Smooth muscle cell (in vitro differentiated cells): ENCODE data around the gene USP48. TPM values are rescaled to one million over a fixed set of nuclear protein-coding genes. Genes with fewer than 3 reads are reported as not detected.

Experiments
- DNase-seq: peaks from one replicate; lab custom pipeline; 2025; ENCODE audit not compliant: unreplicated experiment; lab: John Stamatoyannopoulos, UW
- H2AFZ ChIP-seq: fragments of 200-600 bp; sonication (generic); 2 replicates; pipeline ENCODE4 v1.6.0; 2016; ENCODE audit warnings: antibody characterized with exemption, low read depth, mild to moderate bottlenecking
- H3F3A ChIP-seq: fragments of 200-600 bp; sonication (generic); 2 replicates; pipeline ENCODE4 v1.6.0; 2017; ENCODE audit warnings: antibody characterized with exemption, low read depth
- H3K27ac ChIP-seq: fragments of 200-600 bp; sonication (generic); 2 replicates; pipeline ENCODE4 v1.5.1; 2016; ENCODE audit warnings: low read depth, mild to moderate bottlenecking
- H3K27me3 ChIP-seq: fragments of 200-600 bp; sonication (generic); 2 replicates; pipeline ENCODE4 v1.6.1; 2016; ENCODE audit warnings: low read depth, mild to moderate bottlenecking
- H3K36me3 ChIP-seq: fragments of 200-600 bp; sonication (generic); 2 replicates; pipeline ENCODE4 v1.5.1; 2016; ENCODE audit warnings: low read depth
- H3K4me1 ChIP-seq: fragments of 200-600 bp; sonication (generic); 2 replicates; pipeline ENCODE4 v1.5.1; 2016; ENCODE audit warnings: low read depth
- H3K4me2 ChIP-seq: fragments of 200-600 bp; sonication (generic); 2 replicates; pipeline ENCODE4 v1.6.0; 2016; ENCODE audit warnings: mild to moderate bottlenecking
- H3K4me3 ChIP-seq: fragments of 200-600 bp; sonication (generic); 2 replicates; pipeline ENCODE4 v1.5.1; 2016; ENCODE audit warnings: mild to moderate bottlenecking
- H3K79me2 ChIP-seq: fragments of 200-600 bp; sonication (generic); 2 replicates; pipeline ENCODE4 v1.6.0; 2016; ENCODE audit warnings: low read depth, mild to moderate bottlenecking
- H3K9ac ChIP-seq: fragments of 200-600 bp; sonication (generic); 2 replicates; pipeline ENCODE4 v1.6.0; 2016; ENCODE audit warnings: low read depth
- H3K9me3 ChIP-seq: fragments of 200-600 bp; sonication (generic); replicated peaks from 2 replicates; pipeline ENCODE4 v1.5.1; 2016; ENCODE audit warnings: low read depth
- H4K20me1 ChIP-seq: fragments of 200-600 bp; sonication (generic); 2 replicates; pipeline ENCODE4 v1.6.0; 2016; ENCODE audit warnings: low read depth
- WGBS: methylation state at CpG from one replicate; pipeline ENCODE4 v1.1.7; 2016; ENCODE audit warnings: low lambda C conversion rate; 5-methylcytosine and 5-hydroxymethylcytosine counted together
- polyA plus RNA-seq: library from polyadenylated mRNA; unstranded; fragments of >200 nt; fragmentation: Nextera tagmentation; extraction: Ambion mirVana; gene quantifications from 2 replicates; pipeline ENCODE4 v1.2.1, GENCODE V29; 2016
- total RNA-seq: library from RNA; depleted of rRNA; stranded (reverse); fragments of >200 nt; gene quantifications from 2 replicates; pipeline ENCODE4 v1.2.3, GENCODE V29; 2014
- TF ChIP-seq, protein P1 (sequence below): fragments of 200-600 bp; sonication (generic); IDR thresholded peaks from 2 replicates; pipeline ENCODE4 v1.5.1; 2017; ENCODE audit warnings: borderline replicate concordance, mild to moderate bottlenecking, antibody characterized with exemption; ENCODE audit not compliant: insufficient read depth, poor library complexity, severe bottlenecking

Gene USP48
- total and polyA plus RNA-seq, 2 experiments from 2014 or later, result 34.5 to 76.0 TPM

DNA sequence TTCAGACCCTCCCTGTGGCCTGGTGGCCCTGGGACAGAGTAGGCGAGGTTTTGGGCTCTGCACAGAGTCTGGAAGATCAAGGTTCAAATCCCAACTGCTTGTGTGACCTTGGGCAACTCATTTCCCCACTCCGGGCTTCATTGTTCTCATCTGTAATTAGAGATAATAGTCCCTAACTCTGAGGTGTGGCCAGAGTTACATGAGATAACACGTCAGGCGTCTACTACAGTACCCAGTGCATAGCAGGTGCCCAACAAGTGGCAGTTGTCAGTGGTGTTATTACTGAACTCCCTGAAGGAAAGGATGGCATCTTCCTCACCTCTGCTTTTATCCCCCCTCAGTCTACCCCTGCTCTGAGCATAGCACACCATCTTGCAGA, 134.6 kb downstream of the USP48 start:
- no peaks in the 10 kb centered on the region for H3K4me1 ChIP-seq
- TF ChIP-seq, protein P1, sequence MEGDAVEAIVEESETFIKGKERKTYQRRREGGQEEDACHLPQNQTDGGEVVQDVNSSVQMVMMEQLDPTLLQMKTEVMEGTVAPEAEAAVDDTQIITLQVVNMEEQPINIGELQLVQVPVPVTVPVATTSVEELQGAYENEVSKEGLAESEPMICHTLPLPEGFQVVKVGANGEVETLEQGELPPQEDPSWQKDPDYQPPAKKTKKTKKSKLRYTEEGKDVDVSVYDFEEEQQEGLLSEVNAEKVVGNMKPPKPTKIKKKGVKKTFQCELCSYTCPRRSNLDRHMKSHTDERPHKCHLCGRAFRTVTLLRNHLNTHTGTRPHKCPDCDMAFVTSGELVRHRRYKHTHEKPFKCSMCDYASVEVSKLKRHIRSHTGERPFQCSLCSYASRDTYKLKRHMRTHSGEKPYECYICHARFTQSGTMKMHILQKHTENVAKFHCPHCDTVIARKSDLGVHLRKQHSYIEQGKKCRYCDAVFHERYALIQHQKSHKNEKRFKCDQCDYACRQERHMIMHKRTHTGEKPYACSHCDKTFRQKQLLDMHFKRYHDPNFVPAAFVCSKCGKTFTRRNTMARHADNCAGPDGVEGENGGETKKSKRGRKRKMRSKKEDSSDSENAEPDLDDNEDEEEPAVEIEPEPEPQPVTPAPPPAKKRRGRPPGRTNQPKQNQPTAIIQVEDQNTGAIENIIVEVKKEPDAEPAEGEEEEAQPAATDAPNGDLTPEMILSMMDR, result no peak
- 61% methylated on average over 4 of the region's 4 CpGs for WGBS
- H4K20me1 ChIP-seq, result no peaks in the 10 kb centered on the region
- no peaks in the 10 kb centered on the region for H3K36me3 ChIP-seq
- H3K27me3 ChIP-seq, result peaks cover 14% of the 10 kb centered on the region
- no peak for DNase-seq
- H3K4me3 ChIP-seq, result no peak overlapping the region
- no peak overlapping the region for H2AFZ ChIP-seq
- H3K9me3 ChIP-seq, result no peaks in the 10 kb centered on the region
- H3K9ac ChIP-seq, result no peak overlapping the region
- no peak overlapping the region for H3K27ac ChIP-seq
- H3K79me2 ChIP-seq, result no peaks in the 10 kb centered on the region
- H3K4me2 ChIP-seq, result no peak overlapping the region
- H3F3A ChIP-seq, result no peaks in the 10 kb centered on the region

DNA sequence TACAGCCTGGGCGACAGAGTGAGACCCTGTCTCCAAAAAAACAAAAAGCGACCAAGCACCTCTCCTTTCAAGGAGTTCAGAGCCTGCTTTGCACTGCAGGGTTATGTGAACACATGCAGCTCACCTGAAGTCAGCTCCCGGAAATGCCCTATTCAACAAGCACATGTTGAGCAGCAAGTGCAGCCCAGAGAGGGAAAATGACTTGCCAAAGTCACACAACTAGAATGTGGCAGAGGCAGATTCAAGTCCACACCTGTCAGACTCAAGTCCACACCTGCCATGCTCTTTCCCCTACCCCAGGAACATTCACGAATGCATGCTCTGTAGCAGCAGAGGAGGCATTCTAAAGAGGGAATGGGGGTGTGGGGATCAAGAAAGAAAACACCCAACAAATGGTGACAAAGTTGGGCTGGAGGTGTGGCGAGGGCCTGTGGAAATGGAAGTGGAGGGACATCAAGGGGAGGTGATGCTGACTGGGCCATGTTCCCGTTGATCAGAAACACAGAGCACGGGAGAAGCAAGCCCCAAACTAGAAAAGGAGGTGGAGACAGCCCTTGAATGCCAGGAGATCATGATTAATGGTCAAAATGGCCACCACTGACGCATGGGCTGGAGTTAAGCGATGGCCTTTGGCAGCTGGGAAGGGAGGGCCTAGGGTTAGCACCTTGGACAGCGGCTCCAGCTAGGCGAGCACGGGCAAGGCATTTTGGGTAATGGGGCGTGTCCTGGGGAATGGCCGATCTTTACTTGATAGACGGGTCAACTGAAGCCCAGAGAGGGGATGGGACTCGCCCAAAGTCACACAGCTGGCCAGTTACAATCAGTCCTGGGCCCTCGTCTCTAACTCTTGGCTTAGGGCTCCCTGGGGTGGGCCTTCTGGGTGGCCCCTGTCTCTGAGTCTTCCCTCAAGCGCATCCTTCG, 135.3 kb downstream of the USP48 start:
- Histone ChIP-seq H3K9ac (no peak overlapping the region), H3K4me3 (no peak overlapping the region), H3K79me2 (no peaks in the 10 kb centered on the region), H3K27me3 (peaks cover 10% of the 10 kb centered on the region), H3K36me3 (no peaks in the 10 kb centered on the region), H3K27ac (no peak overlapping the region), H2AFZ (no peak overlapping the region), H3K9me3 (no peaks in the 10 kb centered on the region), H3K4me2 (no peak overlapping the region), H4K20me1 (no peaks in the 10 kb centered on the region), H3F3A (no peaks in the 10 kb centered on the region), H3K4me1 (no peaks in the 10 kb centered on the region)
- TF ChIP-seq, protein P1, result no peak
- WGBS, result 40% methylated on average over 19 of the region's 19 CpGs
- peak; percentile 29 for DNase-seq

DNA sequence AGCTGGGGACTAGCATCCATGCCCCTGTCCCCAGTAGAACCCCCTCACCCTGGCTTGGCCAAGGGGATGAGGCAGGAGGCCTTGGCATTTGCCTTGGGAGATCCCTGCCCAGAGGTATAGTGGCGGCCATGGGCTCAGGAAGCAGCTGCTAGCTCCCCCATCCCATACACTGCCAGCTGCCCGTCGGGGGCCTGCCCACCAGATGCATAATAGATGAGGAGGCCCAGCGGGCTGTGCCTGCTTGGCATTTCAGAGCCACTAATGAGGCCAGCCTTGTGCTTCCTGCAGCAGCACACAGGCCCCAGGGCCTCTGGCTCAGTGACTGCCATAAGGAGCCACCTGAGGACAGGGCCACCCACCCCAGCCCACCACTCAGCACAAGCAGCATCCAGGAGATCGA, 137.4 kb downstream of the USP48 start:
- Histone ChIP-seq H2AFZ (no peak overlapping the region), H3K9ac (no peak overlapping the region), H3K79me2 (no peaks in the 10 kb centered on the region), H3K27ac (no peak overlapping the region), H4K20me1 (no peaks in the 10 kb centered on the region), H3K9me3 (no peaks in the 10 kb centered on the region), H3K4me2 (no peak overlapping the region), H3F3A (no peaks in the 10 kb centered on the region), H3K4me3 (no peak overlapping the region), H3K4me1 (no peaks in the 10 kb centered on the region), H3K27me3 (peaks cover 3% of the 10 kb centered on the region), H3K36me3 (no peaks in the 10 kb centered on the region)
- DNase-seq, result no peak
- TF ChIP-seq, protein P1, result no peak
- WGBS, result 93% methylated on average over 5 of the region's 5 CpGs
